ENCODE data around the gene PPP1R12A.

PPP1R12A gene

GRCh38 chr12:79926951-79927350 is 7.9 kb downstream of the PPP1R12A start:
- peaks cover 74 to 88% of the 10 kb centered on the region in 2 experiments for H3K4me1 ChIP-seq (ENCODE audit: control insufficient read depth in 1 of 2, insufficient read depth in 1 of 2, low read depth in 1 of 2, low read length in 1 of 2)
- H3K4me3 ChIP-seq (ENCODE audit: low read depth in 1 of 2, low read length in 1 of 2) = no peak overlapping the region
- TF ChIP-seq, protein P1, sequence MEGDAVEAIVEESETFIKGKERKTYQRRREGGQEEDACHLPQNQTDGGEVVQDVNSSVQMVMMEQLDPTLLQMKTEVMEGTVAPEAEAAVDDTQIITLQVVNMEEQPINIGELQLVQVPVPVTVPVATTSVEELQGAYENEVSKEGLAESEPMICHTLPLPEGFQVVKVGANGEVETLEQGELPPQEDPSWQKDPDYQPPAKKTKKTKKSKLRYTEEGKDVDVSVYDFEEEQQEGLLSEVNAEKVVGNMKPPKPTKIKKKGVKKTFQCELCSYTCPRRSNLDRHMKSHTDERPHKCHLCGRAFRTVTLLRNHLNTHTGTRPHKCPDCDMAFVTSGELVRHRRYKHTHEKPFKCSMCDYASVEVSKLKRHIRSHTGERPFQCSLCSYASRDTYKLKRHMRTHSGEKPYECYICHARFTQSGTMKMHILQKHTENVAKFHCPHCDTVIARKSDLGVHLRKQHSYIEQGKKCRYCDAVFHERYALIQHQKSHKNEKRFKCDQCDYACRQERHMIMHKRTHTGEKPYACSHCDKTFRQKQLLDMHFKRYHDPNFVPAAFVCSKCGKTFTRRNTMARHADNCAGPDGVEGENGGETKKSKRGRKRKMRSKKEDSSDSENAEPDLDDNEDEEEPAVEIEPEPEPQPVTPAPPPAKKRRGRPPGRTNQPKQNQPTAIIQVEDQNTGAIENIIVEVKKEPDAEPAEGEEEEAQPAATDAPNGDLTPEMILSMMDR (IDR thresholded peaks at IDR 0.05) = no peak

DNA sequence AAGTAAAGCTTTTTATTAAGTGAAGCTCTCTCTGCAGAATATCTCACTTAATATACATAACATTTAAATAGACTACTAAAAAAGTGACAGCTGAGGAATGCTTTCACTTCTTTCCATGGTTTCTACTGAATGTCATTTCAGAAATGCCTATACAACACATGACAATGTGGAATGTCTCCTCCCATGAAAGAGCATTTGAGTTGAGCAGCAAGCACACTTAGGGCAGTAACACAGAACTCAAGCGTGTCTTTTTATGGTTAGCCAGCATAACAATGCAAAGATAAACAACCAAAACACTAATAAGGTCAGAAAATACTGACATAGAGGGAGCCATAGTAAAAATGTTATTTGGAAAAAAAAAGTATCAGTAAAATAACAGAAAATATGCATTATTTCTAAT is 9.4 kb downstream of the PPP1R12A start:
- H3K9me3 ChIP-seq = no peaks in the 10 kb centered on the region
- TF ChIP-seq, protein P1 (IDR thresholded peaks at IDR 0.05) = no peak
- H3K4me3 ChIP-seq (ENCODE audit: low read depth in 1 of 2, low read length in 1 of 2) = no peak overlapping the region
- H3K27ac ChIP-seq = peak overlapping the region; percentile 85
- peaks cover 66 to 85% of the 10 kb centered on the region in 2 experiments for H3K4me1 ChIP-seq (ENCODE audit: control insufficient read depth in 1 of 2, insufficient read depth in 1 of 2, low read depth in 1 of 2, low read length in 1 of 2)
- H3K36me3 ChIP-seq = peaks cover 5% of the 10 kb centered on the region
- H3K27me3 ChIP-seq = no peaks in the 10 kb centered on the region

More at GRCh38 chr12:79926951-79927350, 7.9 kb downstream of the PPP1R12A start:
- no peaks in the 10 kb centered on the region for H3K27me3 ChIP-seq
- peaks cover 5% of the 10 kb centered on the region for H3K36me3 ChIP-seq
- H3K9me3 ChIP-seq = no peaks in the 10 kb centered on the region
- peak overlapping the region; percentile 85 for H3K27ac ChIP-seq

- H3K36me3 ChIP-seq = no peaks in the 10 kb centered on the region
- H3K27ac ChIP-seq = peak overlapping the region; percentile 74
- TF ChIP-seq, protein P1 (IDR thresholded peaks at IDR 0.05) = no peak
- H3K27me3 ChIP-seq = no peaks in the 10 kb centered on the region
- H3K9me3 ChIP-seq = no peaks in the 10 kb centered on the region
- no peak overlapping the region for H3K4me3 ChIP-seq (ENCODE audit: low read depth in 1 of 2, low read length in 1 of 2)
- peaks cover 62 to 85% of the 10 kb centered on the region in 2 experiments for H3K4me1 ChIP-seq (ENCODE audit: control insufficient read depth in 1 of 2, insufficient read depth in 1 of 2, low read depth in 1 of 2, low read length in 1 of 2)
Measured at GRCh38 chr12:79921786-79922185, 13.1 kb downstream of the PPP1R12A start.

DNA sequence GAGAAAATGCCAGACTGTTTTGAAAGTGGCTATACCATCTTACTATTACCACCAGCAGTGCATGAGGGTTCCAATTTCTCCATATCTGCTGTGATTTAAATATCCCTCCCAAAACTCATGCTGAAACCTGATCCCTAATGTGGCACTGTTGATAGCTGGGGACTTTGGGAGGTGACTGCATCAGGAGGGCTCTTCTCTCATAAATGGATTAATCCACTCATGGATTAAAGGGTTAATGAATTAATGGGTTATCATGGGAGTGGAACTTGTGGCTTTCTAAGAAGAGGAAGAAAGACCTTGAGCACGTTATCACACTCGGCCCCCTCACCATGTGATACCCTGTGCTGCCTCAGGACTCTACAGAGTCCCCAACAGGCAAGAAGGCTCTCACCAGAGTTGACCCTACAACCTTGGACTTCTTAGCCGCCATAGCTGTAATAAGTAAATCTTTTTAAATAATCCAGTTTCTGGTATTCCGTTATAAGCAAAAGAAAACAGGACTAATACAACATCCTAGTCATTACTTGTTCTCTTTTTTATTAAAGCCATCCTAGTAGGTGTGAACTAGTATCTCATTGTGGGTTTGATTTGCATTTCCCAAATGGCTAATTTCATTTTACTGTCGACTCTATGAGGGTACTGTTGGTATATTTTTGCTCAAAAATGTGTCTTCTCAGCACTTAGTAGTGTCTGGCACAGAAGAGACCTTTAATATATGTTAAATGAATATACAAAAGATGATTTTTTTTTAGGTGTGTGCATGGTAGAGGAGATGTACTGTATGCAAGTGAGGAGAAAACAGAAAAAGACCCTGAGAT is 14.3 kb downstream of the PPP1R12A start:
- H3K36me3 ChIP-seq = no peaks in the 10 kb centered on the region
- peak overlapping the region; percentile 74 for H3K27ac ChIP-seq
- no peaks in the 10 kb centered on the region for H3K27me3 ChIP-seq
- peaks cover 62 to 85% of the 10 kb centered on the region in 2 experiments for H3K4me1 ChIP-seq (ENCODE audit: control insufficient read depth in 1 of 2, insufficient read depth in 1 of 2, low read depth in 1 of 2, low read length in 1 of 2)
- no peak overlapping the region for H3K4me3 ChIP-seq (ENCODE audit: low read depth in 1 of 2, low read length in 1 of 2)
- H3K9me3 ChIP-seq = no peaks in the 10 kb centered on the region
- TF ChIP-seq, protein P1 (IDR thresholded peaks at IDR 0.05) = no peak

- Histone ChIP-seq H3K36me3 (no peaks in the 10 kb centered on the region), H3K4me3 (ENCODE audit: low read depth in 1 of 2, low read length in 1 of 2) (no peak overlapping the region), H3K27me3 (no peaks in the 10 kb centered on the region), H3K4me1 (ENCODE audit: control insufficient read depth in 1 of 2, insufficient read depth in 1 of 2, low read depth in 1 of 2, low read length in 1 of 2) (peaks cover 68 to 87% of the 10 kb centered on the region in 2 experiments), H3K9me3 (no peaks in the 10 kb centered on the region), H3K27ac (peak overlapping the region; percentile 74)
- TF ChIP-seq, protein P1 (IDR thresholded peaks at IDR 0.05) = no peak
Measured at GRCh38 chr12:79919762-79920161, 15.1 kb downstream of the PPP1R12A start.
